H9 (cell line): ENCODE results near the gene MCAT. TPM values are rescaled to one million over a fixed set of nuclear protein-coding genes. Genes with fewer than 3 reads are reported as not detected.

Experiments used
- DNase-seq: peaks from one replicate; pipeline ENCODE4 v3.0.0-alpha.2; 2017
- H2AFZ ChIP-seq: one replicate; pipeline ENCODE4 v1.6.1; 2013; ENCODE audit warnings: mild to moderate bottlenecking, low read length, control low read depth, moderate library complexity
- H2AK5ac ChIP-seq: 2 replicates; pipeline ENCODE4 v1.6.1; 2013; ENCODE audit warnings: low read length, control low read depth, mixed read lengths; ENCODE audit not compliant: insufficient read length
- H2BK120ac ChIP-seq: one replicate; pipeline ENCODE4 v1.6.1; 2013; ENCODE audit warnings: low read depth, mild to moderate bottlenecking, low read length, control low read depth, inconsistent platforms; ENCODE audit not compliant: poor library complexity, severe bottlenecking
- H2BK12ac ChIP-seq: 2 replicates; pipeline ENCODE4 v1.6.1; 2013; ENCODE audit warnings: low read length, control low read depth, mixed read lengths, low read depth; ENCODE audit not compliant: insufficient read length
- H2BK15ac ChIP-seq: 2 replicates; pipeline ENCODE4 v1.6.1; 2013; ENCODE audit warnings: low read depth, low read length, control low read depth
- H2BK20ac ChIP-seq: one replicate; pipeline ENCODE4 v1.6.1; 2013; ENCODE audit warnings: low read depth, mild to moderate bottlenecking, low read length, control low read depth, inconsistent platforms; ENCODE audit not compliant: poor library complexity, severe bottlenecking
- H2BK5ac ChIP-seq: 2 replicates; pipeline ENCODE4 v1.6.1; 2013; ENCODE audit warnings: low read length, control low read depth, mixed read lengths; ENCODE audit not compliant: insufficient read length
- H3K14ac ChIP-seq: 2 replicates; pipeline ENCODE4 v1.6.1; 2013; ENCODE audit warnings: low read length, control low read depth; ENCODE audit not compliant: insufficient read depth
- H3K18ac ChIP-seq: 2 replicates; pipeline ENCODE4 v1.6.1; 2013; ENCODE audit warnings: low read depth, mild to moderate bottlenecking, mixed read lengths, low read length, control low read depth; ENCODE audit not compliant: insufficient read length
- H3K23ac ChIP-seq: 2 replicates; pipeline ENCODE4 v1.6.1; 2013; ENCODE audit warnings: low read length, control low read depth, mixed read lengths, low read depth; ENCODE audit not compliant: insufficient read length
- H3K23me2 ChIP-seq: 2 replicates; pipeline ENCODE4 v1.6.1; 2013; ENCODE audit warnings: low read depth, mild to moderate bottlenecking, mixed read lengths, low read length, control low read depth; ENCODE audit not compliant: insufficient read length, poor library complexity, severe bottlenecking
- H3K27ac ChIP-seq: 2 replicates; pipeline ENCODE4 v1.5.1; 2013; ENCODE audit warnings: low read length, control low read depth, mixed read lengths, low read depth; ENCODE audit not compliant: insufficient read length
- H3K27me3 ChIP-seq: 2 replicates; pipeline ENCODE4 v1.6.1; 2013; ENCODE audit warnings: low read length, control low read depth, inconsistent platforms; ENCODE audit not compliant: insufficient read depth
- H3K4ac ChIP-seq: 2 replicates; pipeline ENCODE4 v1.6.1; 2013; ENCODE audit warnings: low read depth, mild to moderate bottlenecking, control low read depth, inconsistent platforms, low read length, moderate library complexity
- H3K4me1 ChIP-seq: 2 replicates; pipeline ENCODE4 v1.6.1; 2013; ENCODE audit warnings: low read length, control low read depth, inconsistent platforms; ENCODE audit not compliant: insufficient read depth
- H3K4me2 ChIP-seq: 2 replicates; pipeline ENCODE4 v1.6.1; 2013; ENCODE audit warnings: low read length, control low read depth, mixed read lengths; ENCODE audit not compliant: insufficient read length, insufficient read depth
- H3K56ac ChIP-seq: 2 replicates; pipeline ENCODE4 v1.6.1; 2013; ENCODE audit warnings: low read depth, mild to moderate bottlenecking, mixed read lengths, low read length, control low read depth; ENCODE audit not compliant: insufficient read length
- H3K79me1 ChIP-seq: 2 replicates; pipeline ENCODE4 v1.6.1; 2013; ENCODE audit warnings: low read depth, mild to moderate bottlenecking, moderate library complexity, low read length, control low read depth, inconsistent platforms; ENCODE audit not compliant: insufficient read depth, poor library complexity, severe bottlenecking
- H3K79me2 ChIP-seq: 2 replicates; pipeline ENCODE4 v1.6.1; 2013; ENCODE audit warnings: low read length, control low read depth, inconsistent platforms; ENCODE audit not compliant: insufficient read depth
- H3K9ac ChIP-seq: 2 replicates; pipeline ENCODE4 v1.6.1; 2013; ENCODE audit warnings: low read length, control low read depth, mixed read lengths; ENCODE audit not compliant: insufficient read length; ENCODE audit errors: extremely low read depth
- H3K9me3 ChIP-seq: one replicate; pipeline ENCODE4 v1.6.1; 2013; ENCODE audit warnings: low read depth, low read length, inconsistent platforms; ENCODE audit not compliant: control insufficient read depth
- H3T11ph ChIP-seq: one replicate; pipeline ENCODE4 v1.6.1; 2013; ENCODE audit warnings: mild to moderate bottlenecking, low read length, control low read depth, inconsistent platforms
- H4K20me1 ChIP-seq: one replicate; pipeline ENCODE4 v1.6.1; 2013; ENCODE audit not compliant: control insufficient read depth, insufficient read length, insufficient read depth
- H4K5ac ChIP-seq: 2 replicates; pipeline ENCODE4 v1.6.1; 2013; ENCODE audit warnings: low read depth, mild to moderate bottlenecking, mixed read lengths, low read length, control low read depth; ENCODE audit not compliant: insufficient read length
- H4K8ac ChIP-seq: replicated peaks from 2 replicates; pipeline ENCODE4 v1.6.1; 2013; ENCODE audit warnings: low read length, control low read depth, mixed read lengths, low read depth; ENCODE audit not compliant: insufficient read length
- H4K91ac ChIP-seq: 2 replicates; pipeline ENCODE4 v1.6.1; 2013; ENCODE audit warnings: low read depth, mild to moderate bottlenecking, moderate library complexity, mixed read lengths, low read length, control low read depth; ENCODE audit not compliant: insufficient read length
- H3K27ac Mint-ChIP-seq, 3 experiments: 2 replicates in 2 of 3; 3 replicates in 1 of 3; pipeline ENCODE4 v1.8.0; 2020 to 2021; ENCODE audit warnings: mixed read lengths in 3 of 3, mild to moderate bottlenecking in 1 of 3, moderate library complexity in 1 of 3
- H3K27me3 Mint-ChIP-seq: 2 replicates; pipeline ENCODE4 v1.8.0; 2021; ENCODE audit warnings: low read depth, mild to moderate bottlenecking, moderate library complexity, mixed read lengths
- H3K36me3 Mint-ChIP-seq, 3 experiments: 2 replicates in 2 of 3; 3 replicates in 1 of 3; pipeline ENCODE4 v1.8.0; 2020 to 2021; ENCODE audit warnings: low read depth in 3 of 3, mixed read lengths in 3 of 3; ENCODE audit not compliant: insufficient read depth in 1 of 3
- H3K4me1 Mint-ChIP-seq, 2 experiments: 2 replicates each; pipeline ENCODE4 v1.8.0; 2020; ENCODE audit warnings: mixed read lengths in 2 of 2
- H3K4me3 Mint-ChIP-seq, 2 experiments: 2 replicates in 1 of 2; 3 replicates in 1 of 2; pipeline ENCODE4 v1.8.0; 2020 to 2021; ENCODE audit warnings: mild to moderate bottlenecking in 2 of 2, mixed read lengths in 2 of 2, moderate library complexity in 1 of 2
- H3K9me3 Mint-ChIP-seq, 2 experiments: 2 replicates in 1 of 2; 3 replicates in 1 of 2; pipeline ENCODE4 v1.8.0; 2020; ENCODE audit warnings: mild to moderate bottlenecking in 2 of 2, mixed read lengths in 2 of 2, moderate library complexity in 1 of 2
- WGBS: extraction: QIAGEN DNeasy Blood & Tissue Kit; methylation state at CpG from one replicate; pipeline ENCODE4 v1.1.7; 2013; ENCODE audit warnings: missing lambda C conversion rate, low lambda C conversion rate, mixed read lengths; ENCODE audit not compliant: insufficient read length; ENCODE audit errors: extremely low coverage; 5-methylcytosine and 5-hydroxymethylcytosine counted together
- total RNA-seq: library from RNA; stranded (reverse); gene quantifications from 2 replicates; pipeline ENCODE4 v1.2.1, GENCODE V29; 2021
- TF ChIP-seq, protein P1 (sequence below): fragments of 200-600 bp; sonication (generic); conservative IDR thresholded peaks from 3 replicates; pipeline ENCODE4 v1.8.0; 2021; ENCODE audit warnings: antibody characterized with exemption, mild to moderate bottlenecking

The MCAT gene
- total RNA-seq, 1 experiment from 2014 or later: 20.3 TPM

DNA sequence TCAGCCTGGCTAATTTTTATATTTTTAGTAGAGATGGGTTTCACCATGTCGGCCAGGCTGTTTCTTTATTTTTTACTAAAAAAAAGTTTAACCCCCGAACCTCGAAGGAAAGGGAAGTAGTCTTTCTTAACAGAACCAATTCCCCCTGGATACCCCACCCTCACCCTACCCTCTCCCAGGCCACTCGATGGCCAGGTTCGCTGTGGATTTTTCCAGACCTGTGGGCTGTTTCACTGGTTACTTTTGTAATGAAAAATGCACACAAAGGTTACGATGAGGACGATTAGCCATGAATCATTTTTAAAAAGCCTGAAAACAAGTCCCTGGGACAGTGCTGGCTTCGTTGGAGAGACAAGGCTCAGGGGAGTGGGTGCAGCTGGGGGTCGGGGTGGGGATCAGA, 10.7 kb upstream of the MCAT start:
- Histone ChIP-seq H2BK15ac (no peak overlapping the region), H3K56ac (no peak overlapping the region), H3K4me2 (no peak overlapping the region), H4K91ac (no peak overlapping the region), H3K23ac (no peak overlapping the region), H3K4me1 (no peaks in the 10 kb centered on the region; the same call in 1 of the 2 replicates), H3T11ph (no peak overlapping the region), H2BK12ac (no peak overlapping the region), H3K27ac (no peak overlapping the region), H2AK5ac (no peak overlapping the region), H3K79me2 (no peaks in the 10 kb centered on the region), H4K8ac (no peak overlapping the region), H2AFZ (no peak overlapping the region), H3K14ac (no peak overlapping the region), H3K9ac (no peak overlapping the region), H3K23me2 (no peaks in the 10 kb centered on the region), H2BK5ac (no peak overlapping the region), H2BK20ac (no peak overlapping the region), H3K4ac (no peak overlapping the region), H3K79me1 (no peaks in the 10 kb centered on the region), H4K20me1 (no peaks in the 10 kb centered on the region), H2BK120ac (no peak overlapping the region), H3K9me3 (no peaks in the 10 kb centered on the region), H3K18ac (no peak overlapping the region), H4K5ac (no peak overlapping the region), H3K27me3 (no peaks in the 10 kb centered on the region; the same call in 1 of the 2 replicates)
- Mint-ChIP-seq H3K27ac (no peak overlapping the region), H3K4me1 (peaks cover 3 to 27% of the 10 kb centered on the region in 2 experiments), H3K4me3 (no peak overlapping the region), H3K36me3 (no peaks in the 10 kb centered on the region), H3K27me3 (peaks cover 21% of the 10 kb centered on the region), H3K9me3 (no peaks in the 10 kb centered on the region)
- no CpG with 5 or more reads among the region's 9 CpGs for WGBS
- TF ChIP-seq, protein P1, sequence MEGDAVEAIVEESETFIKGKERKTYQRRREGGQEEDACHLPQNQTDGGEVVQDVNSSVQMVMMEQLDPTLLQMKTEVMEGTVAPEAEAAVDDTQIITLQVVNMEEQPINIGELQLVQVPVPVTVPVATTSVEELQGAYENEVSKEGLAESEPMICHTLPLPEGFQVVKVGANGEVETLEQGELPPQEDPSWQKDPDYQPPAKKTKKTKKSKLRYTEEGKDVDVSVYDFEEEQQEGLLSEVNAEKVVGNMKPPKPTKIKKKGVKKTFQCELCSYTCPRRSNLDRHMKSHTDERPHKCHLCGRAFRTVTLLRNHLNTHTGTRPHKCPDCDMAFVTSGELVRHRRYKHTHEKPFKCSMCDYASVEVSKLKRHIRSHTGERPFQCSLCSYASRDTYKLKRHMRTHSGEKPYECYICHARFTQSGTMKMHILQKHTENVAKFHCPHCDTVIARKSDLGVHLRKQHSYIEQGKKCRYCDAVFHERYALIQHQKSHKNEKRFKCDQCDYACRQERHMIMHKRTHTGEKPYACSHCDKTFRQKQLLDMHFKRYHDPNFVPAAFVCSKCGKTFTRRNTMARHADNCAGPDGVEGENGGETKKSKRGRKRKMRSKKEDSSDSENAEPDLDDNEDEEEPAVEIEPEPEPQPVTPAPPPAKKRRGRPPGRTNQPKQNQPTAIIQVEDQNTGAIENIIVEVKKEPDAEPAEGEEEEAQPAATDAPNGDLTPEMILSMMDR: no peak
- DNase-seq: no peak
